CD4-positive, alpha-beta T cell treated with Interleukin-4 for 4 hours (primary cell): ENCODE data around the gene OR51M1.

Experiments
- DNase-seq: peaks from one replicate; pipeline ENCODE4 v3.0.0-alpha.2; 2020

OR51M1 gene

DNA sequence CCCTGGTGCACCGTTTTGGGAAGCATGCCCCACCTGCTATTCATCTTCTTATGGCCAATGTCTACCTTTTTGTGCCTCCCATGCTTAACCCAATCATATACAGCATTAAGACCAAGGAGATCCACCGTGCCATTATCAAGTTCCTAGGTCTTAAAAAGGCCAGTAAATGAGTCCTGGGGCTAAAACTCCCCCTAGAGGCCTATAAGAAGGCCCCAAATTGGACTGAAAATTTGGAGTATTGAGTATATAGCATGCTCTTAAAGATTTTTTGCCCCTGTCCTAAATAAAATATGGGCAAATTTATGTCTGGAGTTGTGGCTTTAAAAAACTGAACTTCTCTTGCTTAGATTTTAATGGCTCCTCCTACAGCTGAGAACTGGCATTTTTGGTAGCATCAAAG is 6.6 kb downstream of the OR51M1 start:
- DNase-seq = no peak

DNA sequence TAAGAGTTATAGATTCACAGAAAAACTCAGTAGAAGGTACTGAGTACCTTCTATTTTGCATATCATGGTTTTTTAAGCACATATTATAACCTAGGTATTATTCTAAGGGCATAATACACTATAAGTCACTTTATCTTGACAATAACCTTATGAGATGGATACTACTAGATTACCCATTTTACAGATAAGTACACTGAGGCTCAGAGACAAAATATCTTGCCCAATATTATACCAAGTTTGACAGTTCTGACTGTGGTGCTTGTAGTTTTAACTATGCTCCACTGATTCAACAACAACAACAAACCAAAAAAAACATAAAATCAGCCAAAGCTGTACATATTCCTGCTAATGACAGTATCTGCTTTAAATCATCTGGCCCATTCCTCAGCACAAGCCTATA is 10.5 kb downstream of the OR51M1 start:
- DNase-seq = no peak

DNA sequence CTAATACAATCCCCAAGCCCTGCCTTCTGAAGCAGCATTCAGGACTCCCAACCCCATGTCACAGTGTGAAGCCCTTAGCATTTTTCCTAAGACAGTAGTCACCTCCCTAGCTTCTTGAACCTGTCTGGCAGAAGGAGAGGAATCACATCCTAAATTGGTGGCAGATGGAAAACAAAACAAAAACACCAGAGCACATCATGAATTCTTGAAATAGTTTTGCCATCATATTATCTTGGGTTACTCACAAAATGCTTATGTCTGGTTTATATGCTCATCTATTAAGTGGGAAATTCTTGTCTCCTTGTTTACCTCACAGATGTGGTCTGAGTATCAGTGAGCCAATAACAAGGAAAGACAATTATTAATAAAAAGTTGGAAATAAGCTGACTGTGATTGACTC is 15.3 kb downstream of the OR51M1 start:
- no peak for DNase-seq

DNA sequence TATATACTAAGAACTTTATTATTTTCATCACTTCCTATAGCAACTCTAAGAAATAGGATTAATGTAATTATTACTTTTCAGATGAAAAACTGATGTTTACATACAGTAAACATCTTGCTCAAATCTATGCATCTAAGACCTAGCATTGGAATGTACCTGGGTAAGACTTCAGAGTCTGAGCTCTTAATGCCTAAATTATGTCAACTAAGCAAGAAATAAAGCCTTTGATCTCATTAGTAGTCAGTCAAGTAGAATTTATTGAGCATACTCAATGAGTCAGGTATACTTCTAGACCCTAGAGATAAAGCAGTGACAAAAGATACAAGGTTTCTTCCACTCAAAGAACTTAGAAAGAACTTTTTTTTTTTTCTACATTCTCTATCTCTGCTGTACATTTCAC is 21.6 kb downstream of the OR51M1 start:
- no peak for DNase-seq

DNA sequence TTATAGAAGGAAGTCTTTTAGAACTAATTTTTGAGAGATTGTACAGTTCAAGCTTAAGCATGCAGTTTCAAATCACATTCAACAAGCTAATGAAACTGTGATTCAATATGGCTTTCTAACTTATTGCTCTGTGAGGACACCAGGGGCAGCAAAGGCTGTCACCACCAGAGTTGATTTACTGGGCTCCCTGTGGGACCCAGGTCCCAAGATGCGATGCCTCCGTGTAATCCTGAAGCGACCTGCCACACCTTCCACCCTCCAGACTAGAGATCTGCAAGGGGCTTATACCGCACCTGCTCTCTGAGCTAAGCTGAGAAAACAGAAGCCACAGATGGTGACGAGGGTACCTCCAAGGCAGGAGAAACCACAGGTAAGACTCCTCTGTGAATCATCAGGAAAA is 37.4 kb downstream of the OR51M1 start:
- no peak for DNase-seq

DNA sequence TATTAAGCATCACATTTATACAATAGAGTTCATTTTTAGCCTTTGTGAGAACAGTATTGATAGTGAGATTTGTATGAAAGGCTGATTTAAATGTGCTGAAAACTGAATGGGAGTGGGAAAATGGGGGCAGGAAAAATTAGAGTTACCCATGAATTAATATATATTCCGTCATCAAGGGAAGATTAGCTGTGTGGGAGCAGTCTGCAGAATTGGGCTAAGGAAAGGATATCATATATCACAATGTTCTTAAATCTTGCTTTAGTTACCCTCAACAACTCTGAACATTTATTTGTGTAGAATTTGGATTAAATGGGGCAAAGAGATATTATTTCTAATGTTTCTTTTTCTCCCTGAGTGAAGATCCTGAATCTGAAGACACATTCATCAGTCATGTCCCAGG is 38.2 kb downstream of the OR51M1 start, which contains the start of gene OR51Q1:
TSS of gene OR51Q1 (plus strand) at position 301 of the 400 bp plus-strand sequence. CDS start at position 391, 90 bp downstream.
- DNase-seq = no peak

DNA sequence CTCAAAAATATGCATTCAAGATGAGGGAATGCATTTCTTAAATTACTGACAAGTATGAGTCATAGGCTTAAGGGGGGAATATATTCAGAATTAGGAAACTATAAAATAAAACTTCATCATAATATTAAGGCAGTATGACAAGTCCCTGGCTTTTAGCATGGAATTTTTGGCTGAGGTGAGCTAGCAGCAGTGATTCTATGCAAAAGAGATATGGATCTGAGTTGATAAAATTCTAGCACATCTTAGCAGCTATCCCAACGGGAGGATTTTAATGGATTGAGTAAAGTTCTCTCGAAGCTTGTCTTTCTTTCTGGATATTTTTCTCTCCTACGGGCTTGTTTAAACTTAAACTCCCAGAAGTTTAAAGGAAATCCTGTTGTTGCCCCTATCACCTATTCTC is 39.5 kb downstream of the OR51M1 start:
- no peak for DNase-seq

DNA sequence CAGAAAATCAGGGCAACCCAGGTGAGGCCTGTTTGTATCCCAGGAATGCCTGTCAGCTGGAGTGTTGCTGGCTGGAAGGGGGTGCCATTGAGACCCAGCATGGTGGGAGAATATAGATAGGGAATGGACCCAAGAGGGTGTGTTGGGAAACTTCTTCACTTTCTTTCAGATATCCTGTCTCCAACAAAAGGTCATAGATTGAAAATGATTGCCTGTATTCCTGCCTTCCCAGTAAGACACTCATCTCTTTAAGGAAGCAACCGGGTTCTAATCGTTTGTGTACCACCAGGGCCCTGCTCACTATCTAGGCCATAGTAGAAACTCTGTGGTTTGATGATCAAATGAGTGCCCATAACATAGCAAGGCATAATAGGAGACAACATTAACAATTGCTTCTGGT is 57.8 kb downstream of the OR51M1 start, which contains the start of gene OR51I1:
TSS of gene OR51I1 (minus strand) at position 101 of the 400 bp plus-strand sequence. CDS start at position 101, 0 bp downstream.
- no peak for DNase-seq
